ENCODE results near the gene KCNMB1.

KCNMB1 gene, protein sequence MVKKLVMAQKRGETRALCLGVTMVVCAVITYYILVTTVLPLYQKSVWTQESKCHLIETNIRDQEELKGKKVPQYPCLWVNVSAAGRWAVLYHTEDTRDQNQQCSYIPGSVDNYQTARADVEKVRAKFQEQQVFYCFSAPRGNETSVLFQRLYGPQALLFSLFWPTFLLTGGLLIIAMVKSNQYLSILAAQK

DNA sequence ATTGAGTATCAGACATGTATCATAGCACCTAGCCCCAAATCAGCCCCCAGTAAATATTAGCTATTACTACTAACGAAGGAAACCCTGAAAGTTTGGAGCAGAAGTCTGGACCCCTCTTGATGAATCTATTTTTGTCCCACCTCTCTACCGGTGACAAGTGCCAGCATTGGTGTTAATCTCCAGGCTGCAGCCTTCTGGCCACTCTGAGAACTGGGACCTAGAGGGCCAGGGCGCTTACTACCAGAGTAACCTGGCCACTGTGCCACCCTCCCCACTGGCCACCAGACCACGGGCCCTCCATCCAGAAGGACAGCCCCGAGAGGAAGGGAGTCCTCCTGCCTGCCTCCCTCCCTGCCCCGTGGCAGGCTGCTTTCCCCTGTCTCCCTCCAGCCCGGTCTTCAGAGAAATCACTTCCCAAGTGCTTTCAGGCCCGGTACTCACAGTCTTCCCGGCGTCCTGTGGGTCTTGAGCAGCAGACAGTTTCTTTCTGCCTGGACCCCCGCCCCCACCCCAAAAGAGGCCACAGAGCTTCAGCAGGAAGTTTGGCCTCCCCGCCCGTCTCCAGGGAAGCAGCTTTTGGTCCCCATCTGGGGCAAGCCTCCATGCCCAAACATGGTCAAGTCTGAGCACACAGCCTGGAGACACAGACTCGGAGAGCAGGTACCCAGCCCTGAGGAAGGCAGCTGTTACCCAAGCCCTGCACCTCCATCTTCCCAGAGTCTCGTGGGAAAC lies at the start of gene KCNMB1:
Gene KCNMB1, minus strand, starts transcription at position 550 of the 732 bp plus-strand sequence. CDS start 3,920 bp downstream, outside the sequence.
- no peak for DNase-seq

DNA sequence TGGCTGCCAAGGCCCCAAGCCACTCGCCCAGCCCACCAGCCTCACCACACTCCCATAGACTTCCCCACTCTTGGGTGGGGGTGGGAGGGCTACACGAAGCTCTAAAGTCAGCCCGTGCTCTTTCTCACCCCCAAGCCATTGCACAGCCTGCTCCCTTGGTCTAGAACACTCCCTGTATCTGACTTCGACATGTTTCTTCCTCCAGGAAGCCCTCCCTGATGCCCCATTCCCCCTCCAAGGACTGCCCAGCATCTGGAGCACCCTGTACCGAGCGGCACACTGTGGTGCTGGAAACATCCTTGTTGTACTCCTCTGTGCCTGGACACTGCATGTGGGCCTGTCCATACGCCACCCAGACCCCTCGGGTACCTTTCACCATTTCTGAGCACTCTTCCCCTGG lies 49.4 kb upstream of the KCNMB1 start:
- no peak for DNase-seq

DNA sequence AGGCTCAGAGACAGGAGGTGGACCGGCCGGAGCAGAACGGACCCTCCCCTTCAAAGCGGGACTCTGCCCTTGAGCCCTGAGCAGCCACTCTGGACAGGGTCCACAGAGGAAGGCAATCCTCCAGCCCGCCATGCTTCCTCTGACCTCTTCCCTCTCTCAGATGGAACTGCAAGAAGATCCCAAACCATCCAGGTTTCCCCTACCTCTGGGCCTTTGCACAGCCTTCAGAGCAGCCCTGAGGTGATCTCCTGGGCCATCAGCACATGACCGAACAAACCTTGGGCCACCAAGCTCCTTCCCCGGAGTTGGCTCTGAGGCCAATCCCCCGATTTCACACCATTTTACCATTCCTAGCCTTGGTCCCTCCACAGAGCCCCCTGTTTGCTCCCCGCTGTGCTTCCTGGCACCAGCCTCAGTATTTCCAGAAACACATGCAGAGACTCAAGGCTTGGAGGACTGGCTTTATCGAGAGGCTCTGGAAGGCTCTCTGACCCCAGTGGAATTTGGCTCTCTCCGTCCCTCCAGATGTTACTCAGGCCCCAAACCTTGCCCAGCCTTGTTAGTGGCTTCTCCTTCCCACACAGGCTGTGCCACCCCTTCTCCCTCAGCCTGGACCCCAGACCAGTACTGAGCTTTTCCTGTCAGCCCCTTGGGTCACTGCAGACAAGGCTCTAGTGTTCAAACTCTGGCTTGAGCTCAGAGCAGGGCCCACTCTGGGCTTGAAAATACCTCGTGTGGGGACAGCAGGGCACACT lies 48.6 kb upstream of the KCNMB1 start:
- DNase-seq, result no peak

DNA sequence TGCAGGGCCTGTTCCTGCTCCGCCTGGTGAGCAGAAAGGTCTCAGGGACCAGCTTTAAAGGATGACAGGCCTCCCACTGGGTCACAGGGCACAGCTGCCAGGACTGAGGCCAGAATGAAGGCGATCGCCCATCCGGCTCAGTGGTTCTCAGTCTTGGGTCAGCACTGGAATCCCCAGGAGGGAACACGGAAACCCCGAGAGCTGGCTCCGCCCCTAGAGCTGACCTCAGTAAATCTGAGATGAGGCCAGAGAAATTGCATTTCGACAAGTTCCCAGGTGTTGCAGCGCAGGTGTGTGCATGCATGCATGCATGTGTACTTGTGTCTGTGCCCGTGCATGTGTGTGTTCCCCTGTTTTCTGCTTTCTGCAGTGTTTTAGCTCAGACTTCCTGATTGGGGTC lies 47.2 kb upstream of the KCNMB1 start:
- DNase-seq, result peak; percentile 68 to 81 (median 78)

DNA sequence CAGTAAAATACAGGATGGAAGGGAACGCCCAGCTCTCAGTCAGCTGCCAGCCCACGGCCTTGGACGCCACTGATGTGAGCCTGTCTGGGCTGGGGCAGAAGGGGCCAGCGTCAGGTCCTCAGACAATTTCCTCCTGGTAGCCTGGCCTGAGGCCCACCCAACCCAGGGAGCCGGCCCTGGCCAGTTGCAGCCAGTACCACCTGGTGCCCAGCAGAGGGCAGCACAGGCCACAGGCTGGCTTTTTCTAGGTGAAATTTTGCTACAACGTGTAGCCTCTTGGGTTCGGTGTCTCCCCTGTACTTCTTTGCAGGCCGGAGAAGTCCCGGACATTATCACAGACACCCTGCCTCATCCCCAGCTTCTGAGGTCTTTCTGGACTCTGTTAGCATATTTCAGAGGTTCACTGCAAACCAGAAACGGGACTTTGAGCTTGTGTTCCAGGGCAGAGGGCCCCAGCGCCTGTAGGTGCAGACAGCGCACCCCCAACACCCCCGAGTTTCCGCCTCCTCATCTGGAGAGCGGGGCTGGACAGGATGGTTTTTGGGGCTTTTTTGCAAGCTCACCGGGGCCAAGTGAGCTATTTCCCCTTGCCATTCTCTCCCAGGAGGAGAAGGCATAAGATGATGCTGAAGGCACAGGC lies 45.9 kb upstream of the KCNMB1 start:
- peak; percentile 65 to 80 (median 78) for DNase-seq

DNA sequence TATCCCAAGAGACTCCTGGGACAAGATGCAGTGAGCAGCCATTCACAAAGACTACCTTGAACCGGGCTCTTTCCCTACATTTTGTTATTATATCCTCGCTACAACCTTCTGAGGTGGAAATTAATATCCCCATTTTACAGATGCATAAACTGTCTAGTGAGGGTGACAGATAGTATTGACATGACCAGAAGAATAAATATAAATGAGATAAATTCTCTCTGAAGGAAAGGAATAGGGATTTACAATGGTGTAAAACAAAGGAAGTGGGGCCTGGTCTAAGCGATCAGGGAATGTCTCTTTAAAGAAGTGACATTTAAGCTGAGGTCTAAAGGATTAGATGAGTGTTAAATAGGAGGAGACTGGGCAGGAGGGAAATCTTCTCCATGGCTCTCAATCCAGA lies 43.5 kb upstream of the KCNMB1 start:
- DNase-seq, result no peak

DNA sequence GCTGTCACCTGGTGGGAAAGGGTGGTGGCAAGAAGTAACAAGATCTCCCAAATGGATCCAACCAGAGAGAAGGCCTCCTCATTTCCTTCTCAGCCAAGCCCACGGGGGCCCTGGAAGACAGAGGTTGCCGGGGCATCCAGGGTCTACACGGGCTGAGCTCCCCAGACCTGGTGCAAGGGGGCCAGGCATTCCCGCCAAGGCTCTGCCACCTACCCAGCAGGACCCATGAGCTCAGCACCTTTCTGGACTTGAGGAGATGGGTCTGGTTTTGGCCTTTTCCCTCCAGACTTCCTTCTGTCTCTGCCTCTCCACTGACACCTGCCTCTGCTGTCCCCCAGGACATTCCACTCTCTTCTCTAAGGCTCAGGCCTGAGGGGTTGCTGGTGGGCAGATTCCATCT lies 42.4 kb upstream of the KCNMB1 start:
- no peak for DNase-seq

DNA sequence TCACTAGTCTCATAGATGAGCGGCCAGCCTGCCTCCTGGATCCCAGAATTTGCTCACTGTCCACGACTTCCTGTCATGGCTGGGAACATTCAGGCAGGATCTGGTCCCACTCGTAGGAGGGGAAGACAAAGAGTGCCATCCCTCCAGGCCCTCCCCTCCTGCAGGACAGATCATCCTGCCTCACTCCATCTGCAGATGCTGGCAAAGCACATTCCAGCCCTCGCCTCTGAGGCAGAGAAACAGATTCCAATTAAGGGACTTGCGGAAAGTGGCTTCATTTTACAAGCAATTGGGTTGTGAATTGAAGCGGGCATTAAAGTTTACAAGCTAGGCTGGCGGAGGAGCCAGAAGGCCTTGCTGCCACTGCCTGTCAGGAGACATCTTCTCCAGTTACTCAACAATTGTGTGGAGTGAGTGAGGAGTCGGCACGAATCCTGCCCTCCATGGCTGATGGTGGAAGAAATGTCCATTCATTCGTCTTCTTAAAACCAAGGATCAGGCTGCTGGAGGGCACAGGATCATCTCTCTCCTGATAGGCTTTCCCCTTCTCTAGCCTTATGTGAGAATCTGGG lies 41.8 kb upstream of the KCNMB1 start:
- DNase-seq, result no peak

DNA sequence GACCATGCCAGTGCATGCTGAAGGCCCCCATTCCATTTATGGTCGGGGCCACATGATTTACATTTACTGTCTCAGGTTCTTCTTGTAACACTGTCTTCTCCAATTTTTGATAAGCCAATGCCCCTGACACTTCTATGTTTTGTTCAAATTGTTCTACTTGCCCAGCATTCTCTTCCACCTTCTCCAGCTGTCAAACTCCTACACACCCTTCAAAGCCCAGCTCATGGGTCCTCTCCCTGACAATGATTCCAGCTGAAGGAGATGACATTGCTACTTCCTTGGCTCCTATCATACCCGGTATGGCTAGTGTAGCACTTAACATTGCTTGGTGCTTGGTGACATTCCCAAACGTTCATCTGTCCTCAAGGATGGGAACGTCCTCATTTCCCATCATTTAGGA lies 41.1 kb upstream of the KCNMB1 start:
- DNase-seq, result no peak

DNA sequence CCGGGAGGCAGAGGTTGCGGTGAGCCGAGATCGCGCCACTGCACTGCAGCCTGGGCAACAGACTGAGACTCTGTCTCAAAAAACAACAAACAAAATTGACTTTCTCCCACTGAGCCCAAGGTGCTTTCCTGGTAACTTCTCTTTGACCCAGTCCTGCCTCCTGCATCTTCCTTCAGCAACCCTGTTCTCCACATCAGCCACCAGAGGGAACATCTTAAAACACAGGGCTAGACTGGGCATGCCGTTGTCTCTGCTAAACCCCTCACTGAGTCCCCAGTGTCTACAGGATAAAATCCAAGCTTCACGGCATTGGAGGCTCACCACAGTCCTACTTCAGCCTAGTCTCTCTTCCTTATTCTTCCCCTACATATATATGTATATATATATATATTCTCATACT lies 39.8 kb upstream of the KCNMB1 start:
- no peak for DNase-seq

DNA sequence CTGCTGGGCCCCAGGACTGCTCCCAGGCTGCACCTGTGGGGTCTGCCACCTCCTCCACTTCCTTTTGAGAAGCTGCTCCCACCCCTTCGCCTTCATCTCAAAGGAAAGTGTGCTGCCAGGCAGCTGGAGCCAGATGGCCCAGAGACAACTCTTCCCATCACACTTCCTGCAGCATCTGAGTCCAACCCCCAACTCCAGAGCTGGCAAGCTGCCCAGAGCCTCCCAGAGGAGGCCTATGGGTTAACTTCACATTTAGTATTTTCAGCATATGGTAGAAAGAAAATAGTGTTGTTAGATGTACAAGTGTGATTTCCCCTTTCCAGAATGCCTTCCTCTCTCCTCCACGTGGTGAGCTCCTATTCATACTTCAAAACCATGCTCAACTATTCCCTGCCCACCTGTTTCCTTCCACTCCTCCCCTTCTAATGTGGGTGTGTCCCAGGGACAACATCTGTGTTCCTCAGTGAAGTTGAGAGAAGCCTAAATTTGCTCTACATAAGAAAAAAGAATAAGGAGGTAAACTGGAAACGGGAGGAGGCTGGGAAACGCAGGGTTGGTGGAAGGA lies 38.6 kb upstream of the KCNMB1 start:
- DNase-seq, result no peak

DNA sequence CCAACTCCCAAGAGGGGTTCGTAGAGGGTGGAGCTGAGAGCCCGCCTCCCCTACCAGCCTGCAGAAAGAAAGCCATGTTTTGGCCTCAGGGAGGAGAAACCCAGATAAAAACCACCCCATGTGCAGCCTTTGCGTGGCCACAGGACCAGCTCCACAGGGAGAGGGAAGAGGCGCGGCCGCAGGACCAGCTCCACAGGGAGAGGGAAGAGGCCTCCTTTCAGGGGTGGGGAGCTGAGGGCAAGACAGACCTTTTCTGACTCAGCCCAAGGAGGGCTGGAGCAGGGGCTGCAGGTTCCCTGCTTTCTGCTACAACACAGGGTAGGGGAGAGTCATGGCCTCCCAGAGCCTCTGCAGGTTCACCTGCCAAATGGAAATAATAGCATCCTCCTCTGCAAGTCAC lies 37.6 kb upstream of the KCNMB1 start:
- no peak for DNase-seq

DNA sequence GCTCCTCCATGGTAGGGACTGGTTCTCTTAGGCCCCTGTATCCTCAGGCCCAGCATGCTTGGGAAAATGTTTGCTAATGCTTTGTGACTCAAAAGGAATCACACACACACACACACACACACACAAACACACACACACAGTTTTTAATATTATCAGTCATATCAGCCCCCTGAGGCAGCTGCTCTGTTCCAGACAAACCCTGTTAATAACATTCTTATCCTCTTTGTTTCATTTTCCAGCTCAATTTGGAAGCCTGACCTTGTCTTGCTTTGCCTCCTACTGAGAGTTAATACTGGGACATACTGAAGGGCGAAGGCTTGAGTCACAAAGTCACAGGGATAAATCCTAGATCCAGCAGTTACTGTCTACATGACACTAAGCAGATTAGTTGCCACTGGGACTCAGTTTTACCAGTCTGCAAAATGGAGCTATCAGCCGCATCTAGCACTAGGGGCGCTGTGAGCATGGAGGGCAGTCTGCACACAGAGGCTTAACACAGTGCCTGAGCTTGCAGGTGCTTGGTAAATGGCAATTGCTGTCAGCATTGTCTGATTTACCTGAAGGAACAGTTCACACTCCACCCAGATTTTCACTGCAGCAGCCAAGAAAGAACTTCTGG lies 37.1 kb upstream of the KCNMB1 start:
- no peak for DNase-seq

DNA sequence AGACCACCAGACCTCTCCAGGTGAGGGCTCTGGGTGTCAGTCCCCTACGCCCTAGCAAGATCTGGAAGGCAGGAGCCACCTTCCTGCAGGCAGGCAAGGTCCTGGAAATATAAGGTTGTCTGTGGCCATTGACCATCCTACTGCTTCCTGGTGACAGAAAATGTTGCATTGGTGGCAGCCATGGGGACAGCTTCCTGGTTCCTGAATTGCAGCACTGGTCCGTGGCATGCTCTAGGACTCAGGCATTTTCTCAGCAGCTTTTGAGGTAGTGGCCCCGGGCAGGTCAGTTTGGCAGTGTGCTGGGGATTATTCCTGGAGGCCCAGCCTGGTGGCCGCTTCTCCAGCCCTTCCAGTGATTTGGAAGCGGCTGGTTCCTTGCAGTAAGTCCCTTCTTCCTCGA lies 36.6 kb upstream of the KCNMB1 start:
- no peak for DNase-seq

DNA sequence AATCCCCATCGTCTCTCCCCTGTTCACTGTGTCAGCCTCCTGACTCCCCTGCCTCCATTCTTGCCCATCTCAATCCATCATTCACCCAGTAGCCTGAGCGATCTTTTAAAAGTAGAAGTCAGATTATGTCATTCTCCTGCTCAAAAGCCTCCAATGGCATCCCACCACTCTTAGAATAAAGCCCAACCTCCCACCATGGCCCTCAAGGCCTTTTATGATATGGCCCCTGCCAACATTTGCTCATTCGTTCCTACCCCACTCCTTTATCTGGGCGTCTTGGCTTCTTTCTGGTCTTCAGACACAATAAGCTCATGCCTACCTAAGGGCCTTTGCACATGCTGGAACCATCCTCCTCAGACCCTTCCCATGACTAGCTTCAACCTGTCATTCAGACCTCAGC lies 35.5 kb upstream of the KCNMB1 start:
- DNase-seq, result no peak

DNA sequence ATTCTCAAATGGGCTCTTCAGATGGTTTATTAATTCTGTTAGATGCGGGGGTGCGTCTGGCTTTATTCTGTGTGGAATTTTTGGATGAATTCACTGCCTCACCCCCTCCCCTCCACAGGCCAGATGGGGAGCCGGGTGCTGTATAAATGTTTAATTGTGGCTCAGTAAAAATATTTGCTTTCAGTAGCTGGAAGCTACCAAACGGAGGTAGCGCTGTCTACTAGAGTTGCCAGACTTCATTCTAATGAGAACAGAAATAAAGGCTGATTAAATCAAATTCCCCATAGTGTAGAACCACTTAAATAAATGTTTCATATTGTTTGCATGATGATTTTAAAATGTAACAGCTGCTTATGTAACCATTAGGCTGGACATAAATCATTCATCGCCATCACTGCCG lies 34.5 kb upstream of the KCNMB1 start:
- DNase-seq, result no peak

DNA sequence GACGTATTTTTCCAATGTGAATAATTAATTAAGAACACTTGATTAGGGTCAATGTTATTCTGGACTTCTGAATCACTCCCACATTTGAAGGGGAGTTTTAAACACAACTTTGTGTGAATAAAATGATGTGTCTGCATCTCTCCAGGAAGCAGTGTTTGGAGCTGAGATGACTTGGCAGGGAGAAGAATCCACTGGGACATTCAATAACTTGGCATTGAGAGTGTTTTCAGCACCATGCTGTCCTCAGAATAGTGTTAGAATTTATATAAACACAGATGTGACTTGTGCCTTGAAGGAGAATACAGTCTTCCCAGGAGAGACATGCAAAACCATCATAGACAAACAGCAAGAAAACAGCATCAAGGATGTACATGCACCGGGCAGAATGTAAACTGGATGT lies 32.7 kb upstream of the KCNMB1 start:
- DNase-seq, result no peak

DNA sequence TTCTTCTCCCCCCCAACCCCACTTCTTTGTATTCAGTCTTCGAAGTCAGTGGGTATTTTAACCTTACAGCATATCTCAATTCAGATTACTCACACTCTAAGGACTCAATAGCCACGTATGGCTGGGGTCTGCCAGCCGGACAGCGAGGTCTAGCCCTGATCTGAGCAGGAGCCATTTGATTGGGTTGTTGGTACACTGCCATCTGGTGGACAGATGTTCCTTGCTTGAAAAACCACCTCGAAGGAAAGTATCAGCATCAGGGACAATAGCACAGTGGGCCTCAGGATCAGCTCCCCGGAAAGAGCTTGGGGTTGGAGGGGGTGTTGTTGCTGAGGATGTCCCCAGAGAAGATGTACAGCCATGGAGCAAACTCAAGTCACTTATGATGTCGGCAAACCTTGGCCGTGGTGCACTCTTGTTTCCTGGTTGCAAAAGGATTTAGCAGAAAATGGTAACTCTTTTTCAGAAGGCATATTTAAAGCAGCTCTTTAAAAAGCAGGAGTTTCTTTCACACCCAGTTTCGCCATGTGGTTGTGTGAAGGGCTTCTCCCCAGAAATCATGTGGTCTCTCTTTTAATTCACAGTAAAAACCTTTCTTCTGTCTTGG lies 31.7 kb upstream of the KCNMB1 start:
- DNase-seq, result peak; percentile 84 to 89 (median 87)

DNA sequence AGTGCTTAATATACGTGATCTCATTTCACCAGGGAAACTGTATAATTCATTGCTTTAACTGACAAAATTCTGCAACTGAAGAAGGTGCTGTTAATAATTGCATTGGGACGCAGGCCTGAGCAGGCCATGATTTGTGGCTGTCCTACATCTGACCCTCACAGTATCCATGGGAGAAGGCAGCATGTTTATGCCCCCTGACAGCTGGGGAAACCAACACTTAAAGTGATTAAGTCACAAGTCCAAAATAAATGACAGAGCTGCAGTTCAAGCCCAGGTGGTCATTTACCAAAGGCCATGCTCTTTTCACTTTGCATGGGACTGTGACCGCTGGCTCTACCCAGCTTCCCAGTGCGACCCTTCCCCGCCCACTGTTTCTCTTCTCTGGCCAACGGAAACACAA lies 30.5 kb upstream of the KCNMB1 start:
- no peak for DNase-seq

DNA sequence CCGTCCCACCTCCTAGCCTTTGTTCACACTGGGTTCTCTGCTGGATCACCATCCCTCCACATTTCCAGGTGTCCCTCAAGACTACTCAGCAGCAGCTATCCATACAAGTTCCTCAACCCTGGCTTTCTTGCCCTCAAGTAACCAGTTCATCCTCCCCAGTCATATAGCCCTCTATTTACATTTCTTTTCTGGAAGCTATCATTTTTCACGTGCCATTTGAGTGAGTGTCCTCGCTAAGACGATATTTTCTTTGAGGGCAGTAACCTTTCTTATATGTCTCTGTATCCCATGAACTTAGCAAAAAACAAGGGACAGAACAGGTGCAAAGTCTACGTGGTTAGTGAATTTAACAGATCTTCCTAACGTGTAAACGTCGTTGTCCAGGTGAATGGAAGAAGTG lies 29.6 kb upstream of the KCNMB1 start:
- no peak for DNase-seq

DNA sequence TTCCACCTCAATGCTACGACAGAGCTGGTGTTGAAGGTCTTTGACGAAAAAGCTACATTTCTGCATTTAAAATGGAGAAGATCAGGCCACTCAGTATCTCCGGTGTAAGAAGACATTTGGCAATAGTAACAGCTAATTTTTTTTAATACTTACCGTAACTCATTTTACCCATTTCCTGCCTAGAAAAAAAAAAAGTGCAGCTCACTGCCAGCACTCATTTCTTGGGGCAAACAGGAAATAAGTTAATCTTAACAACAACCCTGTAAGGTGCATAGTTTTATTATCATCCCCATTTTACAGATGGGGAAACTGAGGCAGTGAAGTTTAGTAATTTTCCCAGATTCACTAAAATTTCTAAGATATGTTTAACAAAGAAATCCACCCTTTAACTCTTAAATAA lies 27.4 kb upstream of the KCNMB1 start:
- no peak for DNase-seq

DNA sequence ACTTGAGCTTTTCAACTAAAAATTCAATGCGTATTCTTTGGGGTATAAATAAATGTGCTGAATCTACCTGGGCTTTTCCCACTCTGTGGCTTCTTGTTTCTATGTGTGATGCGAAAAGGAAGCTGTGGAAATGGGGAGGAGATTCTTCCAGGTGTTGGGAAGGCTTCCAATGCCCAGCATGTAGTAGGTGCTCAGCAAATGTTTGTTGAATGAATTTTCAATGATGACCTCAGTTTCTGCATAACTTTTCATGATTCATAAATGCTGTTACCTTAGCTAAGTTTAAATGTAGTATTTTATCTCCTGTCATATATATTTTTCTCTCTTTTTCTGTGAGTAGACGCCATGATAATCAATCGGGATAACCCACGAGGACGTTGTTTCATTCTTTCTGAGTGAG lies 25.6 kb upstream of the KCNMB1 start:
- DNase-seq, result no peak
